CD4-positive, alpha-beta T cell treated with Interleukin-6 for 4 hours (primary cell): Measurements from ENCODE around the gene CUEDC1.

Source experiments
- DNase-seq: peaks from one replicate; pipeline ENCODE4 v3.0.0-alpha.2; 2020; ENCODE audit warnings: mixed read lengths

CUEDC1 gene

DNA sequence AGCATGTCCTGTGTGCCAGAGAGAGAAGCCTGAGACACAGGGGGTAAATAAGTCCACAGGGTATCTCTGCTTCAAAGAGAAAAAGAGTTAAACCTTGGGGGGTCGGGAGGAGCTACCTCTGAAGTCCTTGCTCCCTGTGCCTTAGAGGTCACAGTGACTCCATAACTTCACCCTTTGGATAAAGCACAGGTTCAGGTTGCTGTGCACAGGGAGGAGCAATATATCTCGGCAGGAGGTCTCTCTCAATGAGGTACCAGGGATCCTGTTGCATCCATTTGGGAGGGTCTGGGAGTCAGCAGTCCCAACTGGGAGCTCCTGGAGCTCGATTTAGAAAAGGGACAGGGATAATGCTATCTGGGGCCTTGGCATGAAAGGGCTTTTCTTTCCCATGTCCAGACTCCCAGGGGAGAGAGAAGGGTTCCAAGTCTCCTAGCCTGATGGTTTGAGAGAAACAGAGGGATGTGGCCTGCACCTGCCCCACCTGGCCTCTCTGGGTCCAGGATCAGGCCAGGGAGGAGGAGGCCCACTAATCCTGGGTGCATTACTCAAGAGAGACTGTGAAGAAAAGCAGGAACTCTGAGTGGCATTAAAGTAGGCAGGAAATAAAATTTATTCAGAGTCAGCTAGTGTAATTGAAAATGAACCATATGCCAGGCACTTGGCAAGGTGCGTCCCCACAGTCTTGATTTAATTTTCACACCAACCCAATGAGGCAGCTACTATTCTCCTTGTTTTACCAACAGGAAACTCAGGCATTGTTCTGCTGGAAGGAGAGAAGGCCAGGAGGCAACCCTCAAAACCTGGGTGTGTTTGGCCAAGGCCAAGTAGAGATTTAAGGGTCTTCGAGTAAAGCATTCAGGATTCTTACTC, 40.7 kb downstream of the CUEDC1 start:
- no peak for DNase-seq

GRCh38 chr17:57913575-57914272, 41.5 kb downstream of the CUEDC1 start:
- no peak for DNase-seq

DNA sequence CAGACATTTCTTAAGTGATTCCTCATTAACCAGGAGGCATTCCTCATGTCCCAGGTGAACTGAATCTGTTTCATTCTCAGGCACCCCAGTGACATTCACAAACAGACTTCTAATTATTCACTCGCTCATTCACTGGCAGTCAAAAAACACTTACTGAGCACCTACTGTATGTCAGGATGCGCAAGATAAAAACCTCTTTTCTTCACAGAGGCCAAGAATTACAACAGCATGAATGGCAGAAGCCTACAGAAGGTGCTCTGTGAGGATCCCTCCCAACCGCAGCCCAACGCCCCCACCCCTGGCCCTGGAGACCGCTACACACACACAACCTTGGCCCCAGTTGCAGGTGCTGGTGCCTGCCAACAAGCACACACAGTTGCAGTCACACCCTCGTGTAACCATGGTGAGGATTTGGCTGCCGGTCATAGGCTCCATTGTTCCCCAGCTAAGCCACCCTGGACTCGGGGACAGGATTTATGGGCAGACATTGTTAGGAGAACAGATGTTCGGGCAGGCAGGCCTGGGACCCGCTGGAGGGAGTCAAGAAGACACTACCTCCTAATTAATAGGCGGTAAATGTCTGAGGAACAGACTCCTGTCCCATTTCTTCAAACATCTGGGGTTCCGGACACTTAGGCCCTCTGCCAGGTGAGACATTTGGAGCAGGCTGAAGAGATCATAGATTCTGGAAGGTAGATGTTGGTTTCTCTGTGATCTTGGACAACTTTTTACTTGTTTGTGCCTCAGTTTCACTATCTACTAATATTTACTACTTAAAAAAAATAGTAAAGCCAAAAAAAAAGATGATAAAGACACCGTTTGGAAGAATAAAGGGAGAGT, 43.2 kb downstream of the CUEDC1 start:
- no peak for DNase-seq

DNA sequence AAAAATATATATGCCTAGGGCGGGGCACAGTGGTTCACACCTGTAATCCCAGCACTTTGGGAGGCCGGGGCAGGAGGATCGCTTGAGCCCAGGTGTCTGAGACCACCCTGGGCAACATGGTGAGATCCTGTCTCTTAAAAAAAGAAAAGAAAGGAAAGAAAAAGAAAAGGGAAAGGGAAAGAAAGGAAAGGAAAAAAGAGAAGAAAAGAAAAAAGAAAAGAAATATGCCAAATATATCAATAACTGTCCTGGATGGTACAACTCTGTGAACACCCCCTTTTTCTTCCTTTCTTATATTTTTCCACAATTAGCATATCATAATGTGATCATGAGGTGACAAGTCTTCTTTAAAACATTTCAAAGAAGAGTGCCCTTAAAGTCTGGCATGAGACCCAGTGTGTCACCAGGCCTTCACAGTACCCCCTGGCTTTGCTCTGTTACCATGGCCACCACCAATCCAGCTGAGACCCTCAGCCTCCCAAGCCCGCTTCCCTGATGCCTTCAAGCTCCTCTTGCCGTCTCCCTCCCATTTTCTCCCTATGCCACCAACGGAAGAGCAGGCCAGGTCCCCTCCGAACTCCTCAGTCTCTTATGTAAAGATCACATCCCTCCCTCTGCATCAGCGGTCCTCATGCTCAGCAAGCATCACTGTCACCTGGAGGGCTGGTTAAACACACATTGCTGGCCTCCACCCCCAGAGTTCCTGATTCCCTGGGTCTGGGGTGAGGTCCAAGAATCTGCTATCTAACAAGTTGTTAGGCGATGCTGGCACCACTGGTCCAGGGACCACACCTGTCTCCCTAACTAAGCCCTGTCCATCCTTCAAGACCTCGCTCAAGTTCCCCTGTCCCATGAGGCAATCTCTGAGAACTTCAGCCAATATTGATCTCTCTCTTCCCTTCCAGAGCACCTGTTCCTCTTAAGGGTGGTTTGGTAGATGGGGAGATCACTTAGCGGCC, 44.5 kb downstream of the CUEDC1 start:
- DNase-seq = no peak

GRCh38 chr17:57909551-57909950, 45.7 kb downstream of the CUEDC1 start:
- DNase-seq = no peak

DNA sequence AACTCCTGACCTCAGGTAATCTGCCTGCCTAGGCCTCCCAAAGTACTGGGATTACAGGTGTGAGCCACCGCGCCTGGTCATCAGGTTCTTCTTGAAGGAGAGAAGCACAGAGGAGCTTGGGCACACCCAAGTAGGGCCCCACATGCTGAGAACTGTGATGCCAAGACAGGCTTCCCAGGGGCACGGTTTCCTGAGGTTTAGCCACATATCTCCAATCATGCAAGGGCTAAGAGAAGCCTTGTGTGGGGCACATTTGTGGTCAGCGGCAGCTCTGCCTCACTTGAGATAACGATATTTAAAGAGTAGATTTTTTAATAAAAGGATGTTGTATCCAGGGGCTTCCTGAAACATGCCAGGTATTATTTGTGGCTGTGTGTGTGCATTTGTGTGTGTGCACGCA, 46.9 kb downstream of the CUEDC1 start:
- DNase-seq = no peak

- no peak for DNase-seq
These were observed 48.3 kb downstream of the CUEDC1 start for GRCh38 chr17:57906910-57907309.

- DNase-seq = no peak
These were observed 49.2 kb downstream of the CUEDC1 start for GRCh38 chr17:57905875-57906455.

GRCh38 chr17:57903961-57904360, 51.3 kb downstream of the CUEDC1 start:
- DNase-seq = no peak

DNA sequence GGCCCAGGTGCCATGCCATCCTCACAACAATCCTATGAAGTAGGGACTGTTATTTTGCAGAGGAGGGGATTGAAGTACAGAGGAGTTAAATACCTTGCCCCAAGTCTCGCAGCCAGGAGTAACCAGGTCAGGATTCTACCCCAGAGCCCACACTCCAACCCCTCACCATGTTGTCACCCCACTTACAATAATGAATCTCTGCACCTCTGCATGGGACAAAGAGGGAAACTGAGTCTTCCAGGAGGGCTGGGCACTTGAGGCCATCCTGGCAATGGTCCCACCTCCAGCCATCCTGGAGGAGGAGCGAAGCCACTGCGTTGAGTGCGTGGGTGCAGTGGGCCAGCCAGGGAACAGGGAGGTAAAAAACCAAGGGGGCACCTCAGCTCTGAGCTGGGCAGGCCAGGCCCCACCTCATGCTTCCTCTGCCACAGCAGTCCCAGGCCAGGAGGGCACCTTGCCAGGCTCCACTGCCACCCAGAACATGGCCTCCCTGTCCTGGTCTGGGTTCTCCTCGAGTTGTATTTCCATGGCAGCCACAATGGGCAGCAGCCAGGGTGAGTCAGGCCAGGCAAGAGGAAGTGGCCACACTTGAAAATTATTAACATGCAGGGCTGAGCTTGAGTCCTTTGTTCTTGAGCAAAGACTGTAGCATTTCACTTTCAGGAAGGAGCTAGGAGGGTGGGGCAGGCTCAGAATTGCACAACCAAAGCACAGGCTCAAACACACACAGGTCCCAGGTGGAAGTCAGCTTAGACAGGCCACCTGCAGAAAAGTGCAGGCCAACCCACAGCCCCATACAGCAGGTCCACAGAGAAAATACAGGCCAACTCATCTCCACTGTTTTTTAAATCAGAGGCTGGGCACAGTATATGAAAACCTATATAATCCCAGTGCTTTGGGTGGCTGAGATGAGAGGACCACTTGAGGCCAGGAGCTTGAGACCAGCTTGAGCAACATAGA, 52.1 kb downstream of the CUEDC1 start:
- DNase-seq = no peak

DNA sequence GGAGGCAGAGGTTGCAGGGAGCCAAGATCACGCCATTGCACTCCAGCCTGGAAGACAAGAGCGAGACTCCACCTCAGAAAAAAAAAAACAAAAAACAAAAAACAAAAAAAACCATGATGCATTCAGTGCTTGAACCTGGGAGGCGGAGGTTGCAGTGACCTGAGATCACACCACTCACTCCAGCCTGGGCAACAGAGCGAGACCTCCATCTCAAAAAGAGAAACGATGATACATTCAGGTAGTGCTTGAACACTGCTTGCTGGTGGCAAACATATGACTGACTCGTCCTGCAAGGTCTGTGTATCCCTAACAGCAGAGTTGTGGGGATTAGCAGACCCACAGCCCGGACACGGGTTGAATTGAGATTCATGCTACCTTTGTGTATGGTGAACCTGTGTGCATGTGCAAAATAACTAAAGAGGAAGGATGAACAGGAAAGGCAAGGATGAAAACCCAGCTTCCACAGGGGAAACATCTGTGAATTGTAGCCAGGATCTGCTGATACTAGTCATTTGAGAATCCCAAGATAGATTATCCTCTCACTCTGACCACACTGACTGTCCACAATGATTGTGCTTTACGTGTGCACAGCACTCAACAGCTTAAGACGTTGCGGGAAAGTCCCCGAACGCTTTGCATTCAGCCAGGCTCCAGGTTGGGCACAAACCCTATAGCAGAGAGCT, 53.0 kb downstream of the CUEDC1 start:
- no peak for DNase-seq

DNA sequence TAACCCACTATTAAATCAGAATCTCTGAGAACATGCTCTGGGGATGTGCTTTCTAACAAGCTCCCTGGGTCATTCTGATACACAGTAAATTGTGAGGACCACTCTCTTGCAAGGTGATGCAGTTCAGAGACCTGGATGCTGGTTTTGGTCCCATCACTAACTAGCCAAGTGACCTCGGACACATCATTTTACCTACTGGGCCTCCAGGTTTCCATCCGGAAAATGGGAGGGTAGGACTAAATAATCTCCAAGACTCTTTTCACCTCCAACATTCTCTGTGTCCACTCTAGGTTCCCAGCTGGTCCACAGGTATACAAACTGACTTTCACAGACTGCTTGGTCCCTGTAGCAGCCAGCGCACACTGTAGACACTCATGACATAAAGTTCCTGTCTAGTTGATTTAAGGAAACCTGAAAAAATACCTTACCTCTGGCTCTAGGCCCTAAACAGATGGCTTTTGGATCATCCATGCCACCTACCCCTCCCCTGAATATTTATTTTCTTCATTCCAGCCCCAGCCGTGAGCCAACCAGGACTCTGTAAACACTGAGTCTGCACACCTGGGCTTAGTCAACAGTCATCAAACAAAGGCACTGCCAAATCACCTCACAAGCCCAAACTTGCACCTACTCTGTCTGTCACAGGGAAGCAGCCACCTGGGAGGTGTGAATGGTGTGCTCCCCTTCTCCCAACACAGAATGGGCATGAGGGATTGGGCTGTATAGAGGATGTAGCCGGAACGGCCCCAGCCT, 54.0 kb downstream of the CUEDC1 start:
- DNase-seq = no peak

DNA sequence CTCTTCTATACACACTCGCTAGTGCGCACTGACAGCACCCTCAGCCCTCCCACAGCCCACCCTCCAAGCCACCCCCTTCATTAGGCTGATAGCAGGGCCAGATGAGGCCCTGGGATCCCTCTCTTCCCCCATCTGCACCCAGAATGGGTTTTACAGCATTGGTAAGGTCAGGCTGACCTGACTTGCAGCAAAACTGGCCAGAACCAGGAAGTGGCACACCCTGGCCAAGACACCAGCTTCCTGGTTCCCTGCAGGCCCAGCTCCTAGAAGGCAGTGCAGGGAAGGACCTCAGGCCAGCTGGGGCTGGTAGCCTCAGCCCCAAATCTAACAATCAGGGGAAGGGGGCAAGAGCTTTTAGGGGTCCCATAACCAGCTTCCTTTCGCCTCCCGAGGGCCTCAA, 55.4 kb downstream of the CUEDC1 start:
- DNase-seq = no peak

DNA sequence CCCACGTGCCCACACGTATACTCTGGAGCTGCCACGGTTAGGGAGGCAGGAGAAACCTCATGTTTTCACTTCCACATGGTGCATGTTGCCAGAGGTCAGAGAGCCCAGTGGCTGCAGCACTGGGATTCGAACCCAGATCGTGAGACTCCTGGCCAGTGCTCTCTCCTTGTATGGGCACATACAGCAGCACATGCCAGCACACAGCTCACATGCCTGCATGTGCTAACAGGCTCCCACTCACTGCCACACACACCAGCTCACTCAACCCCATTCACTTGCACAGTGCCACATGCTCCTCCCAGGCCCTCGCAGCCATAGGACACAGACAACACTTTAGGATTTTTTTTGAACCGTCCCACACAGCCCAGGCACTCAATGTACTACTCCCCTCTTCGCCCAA, 55.8 kb downstream of the CUEDC1 start:
- DNase-seq = no peak

GRCh38 chr17:57898487-57899311, 56.5 kb downstream of the CUEDC1 start:
- no peak for DNase-seq

DNA sequence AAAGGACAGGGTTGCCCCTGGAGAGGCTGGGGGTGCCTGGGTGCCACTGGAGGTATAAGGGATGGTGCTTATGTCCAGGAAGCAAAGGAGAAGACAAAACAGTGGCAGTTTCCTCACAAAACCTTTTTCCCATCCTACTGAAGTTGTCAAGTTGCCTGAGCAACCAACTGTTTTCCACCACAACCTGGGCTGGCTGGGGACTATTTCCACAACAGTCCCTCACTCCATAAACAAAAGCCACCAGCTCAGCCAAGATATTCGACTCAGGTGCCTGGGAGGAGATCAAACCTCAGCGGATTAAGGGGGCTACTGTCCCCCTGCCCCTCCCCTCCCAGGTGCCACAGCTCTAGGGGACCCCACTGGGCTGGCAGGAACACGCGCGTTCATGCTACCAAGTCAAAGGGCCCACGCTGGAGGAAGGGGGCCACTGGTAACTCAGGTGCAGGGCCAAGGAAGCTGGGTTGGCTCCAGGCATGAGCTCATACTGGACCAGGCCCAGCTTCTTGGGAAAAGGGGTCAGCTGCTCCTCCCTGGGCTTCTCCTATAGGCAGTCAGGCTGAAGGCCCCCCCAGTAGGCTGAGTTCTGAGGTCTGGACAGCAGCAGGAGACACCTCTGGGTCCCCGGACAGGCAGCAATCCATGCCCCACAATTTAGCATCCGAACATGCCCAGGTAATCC, 59.7 kb downstream of the CUEDC1 start:
- DNase-seq = no peak

- no peak for DNase-seq
These were observed 60.4 kb downstream of the CUEDC1 start for GRCh38 chr17:57894848-57895247.
